WTC11 (cell line): ENCODE results near the gene LRRC47. TPM values are rescaled to one million over a fixed set of nuclear protein-coding genes. Genes with fewer than 3 reads are reported as not detected.

Experiments
- ATAC-seq: fragments of 200-7000 bp; cut with Tn5 transposase; 2 replicates; pipeline ENCODE4 v1.10.0; 2021; ENCODE audit warnings: mild to moderate bottlenecking, moderate library complexity
- CTCF ChIA-PET: fragments of 300-600 bp; sonication (Branson Sonifier 250); formaldehyde crosslinking; loops from one replicate; lab custom pipeline; 2021; ENCODE audit warnings: antibody characterized with exemption; lab: Charles Lee
- POLR2A ChIA-PET: fragments of 350-600 bp; sonication (Branson Sonifier 250); formaldehyde crosslinking; loops from one replicate; lab custom pipeline; 2021; ENCODE audit warnings: antibody characterized with exemption; lab: Charles Lee
- DNase-seq: peaks from one replicate; pipeline ENCODE4 v3.0.0; 2021; ENCODE audit warnings: low spot score
- H3K27ac Mint-ChIP-seq: 2 replicates; pipeline ENCODE4 v1.8.0; 2021; ENCODE audit warnings: mixed read lengths
- H3K27me3 Mint-ChIP-seq: 2 replicates; pipeline ENCODE4 v1.8.0; 2021; ENCODE audit warnings: low read depth, mild to moderate bottlenecking, moderate library complexity, mixed read lengths
- H3K36me3 Mint-ChIP-seq: 2 replicates; pipeline ENCODE4 v1.8.0; 2021; ENCODE audit warnings: mixed read lengths
- H3K4me1 Mint-ChIP-seq: 2 replicates; pipeline ENCODE4 v1.8.0; 2022; ENCODE audit warnings: mixed read lengths
- H3K4me3 Mint-ChIP-seq: 2 replicates; pipeline ENCODE4 v1.8.0; 2021; ENCODE audit warnings: mild to moderate bottlenecking, moderate library complexity, mixed read lengths
- H3K9me3 Mint-ChIP-seq: 2 replicates; pipeline ENCODE4 v1.8.0; 2021; ENCODE audit warnings: mixed read lengths
- AR ChIP-seq: fragments of 250-450 bp; sonication (Bioruptor Pico); IDR thresholded peaks from 2 replicates; pipeline ENCODE4 v1.9.0; 2021; ENCODE audit warnings: mild to moderate bottlenecking
- CREB1 ChIP-seq: sonication (generic); formaldehyde crosslinking; IDR thresholded peaks from 2 replicates; pipeline ENCODE4 v1.8.0; 2023; ENCODE audit warnings: mild to moderate bottlenecking, missing genetic modification reagents
- CTCF ChIP-seq: fragments of 200-600 bp; IDR thresholded peaks from 2 replicates; pipeline ENCODE4 v1.8.0; 2022; ENCODE audit warnings: antibody characterized with exemption
- E2F4 ChIP-seq: sonication (generic); formaldehyde crosslinking; IDR thresholded peaks from 2 replicates; pipeline ENCODE4 v1.8.1; 2022; ENCODE audit warnings: low read depth, mild to moderate bottlenecking, moderate library complexity, missing genetic modification reagents, borderline replicate concordance
- ERG ChIP-seq: fragments of 250-450 bp; sonication (Bioruptor Pico); IDR thresholded peaks from 2 replicates; pipeline ENCODE4 v1.8.0; 2021; ENCODE audit warnings: mild to moderate bottlenecking
- FOXK1 ChIP-seq: sonication (generic); formaldehyde crosslinking; IDR thresholded peaks from 2 replicates; pipeline ENCODE4 v1.8.0; 2022; ENCODE audit warnings: mild to moderate bottlenecking, moderate library complexity, missing genetic modification reagents
- HMGXB4 ChIP-seq: sonication (generic); formaldehyde crosslinking; IDR thresholded peaks from 2 replicates; pipeline ENCODE4 v1.8.1; 2023; ENCODE audit warnings: mild to moderate bottlenecking, moderate library complexity, missing genetic modification reagents
- JAZF1 ChIP-seq: fragments of 250-450 bp; sonication (Bioruptor Pico); IDR thresholded peaks from 2 replicates; pipeline ENCODE4 v1.9.0; 2021; ENCODE audit warnings: moderate library complexity, mild to moderate bottlenecking, inconsistent platforms
- JUN ChIP-seq: sonication (generic); formaldehyde crosslinking; IDR thresholded peaks from 2 replicates; pipeline ENCODE4 v1.8.0; 2023; ENCODE audit warnings: mild to moderate bottlenecking, missing genetic modification reagents
- MAX ChIP-seq: sonication (generic); formaldehyde crosslinking; IDR thresholded peaks from 2 replicates; pipeline ENCODE4 v1.8.0; 2022; ENCODE audit warnings: mild to moderate bottlenecking, missing genetic modification reagents
- MXD4 ChIP-seq: fragments of 250-450 bp; sonication (Bioruptor Pico); IDR thresholded peaks from 2 replicates; pipeline ENCODE4 v1.8.0; 2021; ENCODE audit warnings: mild to moderate bottlenecking, moderate library complexity, borderline replicate concordance
- NR1H2 ChIP-seq: sonication (generic); formaldehyde crosslinking; IDR thresholded peaks from 2 replicates; pipeline ENCODE4 v1.9.0; 2021; ENCODE audit warnings: mild to moderate bottlenecking, moderate library complexity, missing genetic modification reagents
- SMAD3 ChIP-seq: sonication (generic); formaldehyde crosslinking; IDR thresholded peaks from 2 replicates; pipeline ENCODE4 v1.8.0; 2022; ENCODE audit warnings: missing genetic modification reagents, mild to moderate bottlenecking, borderline replicate concordance
- ZBTB21 ChIP-seq: sonication (generic); formaldehyde crosslinking; IDR thresholded peaks from 2 replicates; pipeline ENCODE4 v1.8.1; 2023; ENCODE audit warnings: mild to moderate bottlenecking, missing genetic modification reagents, borderline replicate concordance
- ZBTB43 ChIP-seq: sonication (generic); formaldehyde crosslinking; IDR thresholded peaks from 2 replicates; pipeline ENCODE4 v1.8.1; 2023; ENCODE audit warnings: mild to moderate bottlenecking, missing genetic modification reagents
- ZNF138 ChIP-seq: sonication (generic); formaldehyde crosslinking; conservative IDR thresholded peaks from 2 replicates; pipeline ENCODE4 v1.8.1; 2022; ENCODE audit warnings: mild to moderate bottlenecking, moderate library complexity, missing genetic modification reagents
- ZNF219 ChIP-seq: sonication (generic); formaldehyde crosslinking; IDR thresholded peaks from 2 replicates; pipeline ENCODE4 v1.8.0; 2023; ENCODE audit warnings: missing genetic modification reagents, mild to moderate bottlenecking, borderline replicate concordance
- ZNF263 ChIP-seq: sonication (generic); formaldehyde crosslinking; IDR thresholded peaks from 2 replicates; pipeline ENCODE4 v1.8.1; 2022; ENCODE audit warnings: low read depth, mild to moderate bottlenecking, moderate library complexity, missing genetic modification reagents
- ZNF671 ChIP-seq: fragments of 250-450 bp; sonication (Bioruptor Pico); IDR thresholded peaks from 2 replicates; pipeline ENCODE4 v1.8.0; 2021; ENCODE audit warnings: mild to moderate bottlenecking
- ZSCAN18 ChIP-seq: fragments of 250-450 bp; sonication (Bioruptor Pico); IDR thresholded peaks from 2 replicates; pipeline ENCODE4 v2.1.2; 2022; ENCODE audit warnings: mild to moderate bottlenecking, moderate library complexity
- total RNA-seq: library from RNA; stranded (reverse); gene quantifications from 3 replicates; pipeline ENCODE4 v1.2.3, GENCODE V29; 2021

LRRC47 gene
- total RNA-seq, 1 experiment from 2014 or later: 92.4 TPM

- CTCF ChIA-PET: interaction anchor here (0.7 to 0.8 kb wide), 2 partner anchors 45 to 396 kb away, joined by 3 read pairs; no protein-coding TSS in a partner anchor
- Mint-ChIP-seq H3K4me1 (no peaks in the 10 kb centered on the region), H3K36me3 (peaks cover 16% of the 10 kb centered on the region), H3K9me3 (no peaks in the 10 kb centered on the region), H3K27me3 (no peaks in the 10 kb centered on the region), H3K4me3 (no peak overlapping the region), H3K27ac (no peak overlapping the region)
- POLR2A ChIA-PET: interaction anchor here (0.6 kb wide), 1 partner anchor 1610 kb away, joined by 6 read pairs; no protein-coding TSS in a partner anchor
- ATAC-seq (no peak), DNase-seq (no peak)
- TF ChIP-seq MXD4 (no peak), ZSCAN18 (CRISPR knock-in tag) (no peak), ZNF138 (CRISPR knock-in tag) (no peak), NR1H2 (CRISPR knock-in tag) (no peak), SMAD3 (no peak), E2F4 (CRISPR knock-in tag) (no peak), MAX (CRISPR knock-in tag) (no peak), ZBTB43 (no peak), JAZF1 (CRISPR knock-in tag) (no peak), ZBTB21 (CRISPR knock-in tag) (no peak), HMGXB4 (no peak), CTCF (no peak), CREB1 (CRISPR knock-in tag) (no peak), ERG (CRISPR knock-in tag) (no peak), ZNF263 (CRISPR knock-in tag) (no peak), ZNF671 (CRISPR knock-in tag) (no peak), AR (no peak), JUN (CRISPR knock-in tag) (no peak), ZNF219 (CRISPR knock-in tag) (no peak), FOXK1 (CRISPR knock-in tag) (no peak)
Measured at GRCh38 chr1:3821447-3821846, 25.1 kb upstream of the LRRC47 start.
